Calu3 (cell line): ENCODE results near the gene COX10. TPM values are rescaled to one million over a fixed set of nuclear protein-coding genes. Genes with fewer than 3 reads are reported as not detected.

Experiments used
- BruUV-seq: library from RNA; stranded (reverse); fragments of 400-500 nt; replicated peaks from 2 replicates; lab custom pipeline; 2021; lab: Mats Ljungman, UMichigan
- CTCF ChIA-PET: fragments of 300-600 bp; sonication (Branson Sonifier 250); formaldehyde crosslinking; loops from one replicate; lab custom pipeline; 2022; ENCODE audit warnings: antibody characterized with exemption; lab: Charles Lee
- DNase-seq: peaks from one replicate; pipeline ENCODE4 v3.0.0; 2022
- H3K27ac Mint-ChIP-seq: one replicate; pipeline ENCODE4 v1.8.0; 2022; ENCODE audit warnings: mixed read lengths; ENCODE audit not compliant: unreplicated experiment
- H3K27me3 Mint-ChIP-seq: one replicate; pipeline ENCODE4 v1.8.0; 2022; ENCODE audit warnings: mixed read lengths; ENCODE audit not compliant: unreplicated experiment
- H3K36me3 Mint-ChIP-seq: one replicate; pipeline ENCODE4 v1.8.0; 2022; ENCODE audit warnings: mild to moderate bottlenecking, moderate library complexity, mixed read lengths; ENCODE audit not compliant: insufficient read depth, unreplicated experiment
- H3K4me1 Mint-ChIP-seq: one replicate; pipeline ENCODE4 v1.8.0; 2022; ENCODE audit warnings: mild to moderate bottlenecking, low read depth, mixed read lengths; ENCODE audit not compliant: unreplicated experiment
- H3K4me3 Mint-ChIP-seq: one replicate; pipeline ENCODE4 v1.8.0; 2022; ENCODE audit warnings: mild to moderate bottlenecking, low read depth, moderate library complexity, mixed read lengths; ENCODE audit not compliant: unreplicated experiment
- H3K9me3 Mint-ChIP-seq: one replicate; pipeline ENCODE4 v1.8.0; 2022; ENCODE audit warnings: low read depth, mixed read lengths; ENCODE audit not compliant: unreplicated experiment
- intact Hi-C: fragments of 100-400 bp; cut with micrococcal nuclease; formaldehyde crosslinking; loops from one replicate; pipeline ENCODE4 v1.10.0; 2022; ENCODE audit not compliant: unreplicated experiment
- total RNA-seq: library from RNA; stranded (reverse); gene quantifications from 2 replicates; pipeline ENCODE4 v1.2.3, GENCODE V29; 2022
- TF ChIP-seq, protein P1 (sequence below): fragments of 200-600 bp; IDR thresholded peaks from one replicate; pipeline ENCODE4 v1.8.0; 2022; ENCODE audit warnings: antibody characterized with exemption; ENCODE audit not compliant: unreplicated experiment

The COX10 gene
- total RNA-seq, 1 experiment from 2014 or later, result 17.2 TPM

DNA sequence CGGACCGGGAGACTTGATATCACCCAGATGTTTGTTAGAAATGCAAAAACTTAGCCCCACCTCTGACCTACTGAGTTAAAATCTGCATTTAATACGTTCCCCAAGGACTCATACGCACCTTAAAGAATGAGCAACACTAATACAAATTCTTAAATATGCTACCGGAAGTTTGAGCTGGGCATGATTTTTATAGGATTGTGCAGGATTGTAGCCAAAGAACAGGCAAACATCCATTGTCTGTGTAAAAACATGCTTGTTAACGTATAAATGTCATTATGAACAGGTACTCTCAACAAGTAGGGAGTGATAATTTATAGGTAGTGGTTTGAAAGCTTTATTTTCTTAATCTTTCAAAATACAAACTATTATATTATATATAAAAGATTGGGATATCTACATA, 22.3 kb upstream of the COX10 start:
- H3K9me3 Mint-ChIP-seq, result no peaks in the 10 kb centered on the region
- no peak for DNase-seq
- intact Hi-C loops, result no loop called here
- CTCF ChIA-PET, result no interaction called here
- TF ChIP-seq, protein P1, sequence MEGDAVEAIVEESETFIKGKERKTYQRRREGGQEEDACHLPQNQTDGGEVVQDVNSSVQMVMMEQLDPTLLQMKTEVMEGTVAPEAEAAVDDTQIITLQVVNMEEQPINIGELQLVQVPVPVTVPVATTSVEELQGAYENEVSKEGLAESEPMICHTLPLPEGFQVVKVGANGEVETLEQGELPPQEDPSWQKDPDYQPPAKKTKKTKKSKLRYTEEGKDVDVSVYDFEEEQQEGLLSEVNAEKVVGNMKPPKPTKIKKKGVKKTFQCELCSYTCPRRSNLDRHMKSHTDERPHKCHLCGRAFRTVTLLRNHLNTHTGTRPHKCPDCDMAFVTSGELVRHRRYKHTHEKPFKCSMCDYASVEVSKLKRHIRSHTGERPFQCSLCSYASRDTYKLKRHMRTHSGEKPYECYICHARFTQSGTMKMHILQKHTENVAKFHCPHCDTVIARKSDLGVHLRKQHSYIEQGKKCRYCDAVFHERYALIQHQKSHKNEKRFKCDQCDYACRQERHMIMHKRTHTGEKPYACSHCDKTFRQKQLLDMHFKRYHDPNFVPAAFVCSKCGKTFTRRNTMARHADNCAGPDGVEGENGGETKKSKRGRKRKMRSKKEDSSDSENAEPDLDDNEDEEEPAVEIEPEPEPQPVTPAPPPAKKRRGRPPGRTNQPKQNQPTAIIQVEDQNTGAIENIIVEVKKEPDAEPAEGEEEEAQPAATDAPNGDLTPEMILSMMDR, result no peak
- no TSS peak for BruUV-seq
- no peaks in the 10 kb centered on the region for H3K27me3 Mint-ChIP-seq
- H3K27ac Mint-ChIP-seq, result no peak overlapping the region
- no peak overlapping the region for H3K4me3 Mint-ChIP-seq
- H3K36me3 Mint-ChIP-seq, result no peaks in the 10 kb centered on the region
- H3K4me1 Mint-ChIP-seq, result no peaks in the 10 kb centered on the region

DNA sequence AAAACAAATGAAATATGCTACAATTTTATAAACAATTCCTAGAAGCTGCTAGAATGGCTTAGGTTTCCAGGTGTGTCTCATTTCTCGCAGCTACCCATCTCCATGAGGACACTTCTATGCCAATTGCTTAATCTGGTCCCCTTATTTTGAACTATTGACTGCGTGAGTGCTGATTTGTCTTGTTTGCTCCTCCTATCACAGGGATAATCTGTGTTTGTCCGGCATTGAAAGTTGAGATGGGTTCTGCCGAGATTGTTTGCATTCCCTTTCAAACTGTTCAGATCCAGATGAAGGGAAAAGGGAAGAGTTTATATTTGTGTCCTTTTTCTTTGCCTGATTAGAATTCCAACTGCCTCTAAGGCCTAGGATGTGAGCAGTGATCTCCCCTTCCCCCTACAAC, 21.7 kb upstream of the COX10 start:
- CTCF ChIA-PET, result no interaction called here
- no TSS peak for BruUV-seq
- H3K4me1 Mint-ChIP-seq, result no peaks in the 10 kb centered on the region

DNA sequence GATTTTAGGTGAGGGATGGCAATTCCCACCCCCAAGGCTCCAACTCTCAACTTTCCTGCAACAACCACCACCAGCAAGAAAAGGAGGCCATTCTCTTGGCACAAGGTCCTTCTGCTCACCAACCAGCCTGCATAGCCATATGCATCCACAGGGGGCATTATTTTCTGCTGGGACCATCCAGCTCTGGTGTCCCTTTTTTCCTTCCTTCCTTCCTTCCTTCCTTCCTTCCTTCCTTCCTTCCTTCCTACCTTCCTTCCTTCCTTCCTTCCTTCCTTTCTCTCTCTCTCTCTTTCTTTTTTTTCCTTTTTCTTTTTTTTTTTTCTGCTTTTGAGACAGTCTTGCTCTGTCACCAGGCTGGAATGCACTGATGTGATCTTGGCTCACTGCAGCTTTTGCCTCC, 21.1 kb upstream of the COX10 start:
- H3K36me3 Mint-ChIP-seq, result no peaks in the 10 kb centered on the region
- BruUV-seq, result no TSS peak
- H3K27me3 Mint-ChIP-seq, result no peaks in the 10 kb centered on the region
- H3K4me1 Mint-ChIP-seq, result no peaks in the 10 kb centered on the region
- TF ChIP-seq, protein P1, result peak; percentile 44
- H3K27ac Mint-ChIP-seq, result no peak overlapping the region
- CTCF ChIA-PET, result interaction anchor here (0.7 kb wide), 1 partner anchor 30 kb away, joined by 5 read pairs; no protein-coding TSS in a partner anchor
- intact Hi-C loops, result no loop called here
- no peak overlapping the region for H3K4me3 Mint-ChIP-seq
- H3K9me3 Mint-ChIP-seq, result no peaks in the 10 kb centered on the region
- peak; percentile 4 for DNase-seq

More for the DNA sequence above, 21.7 kb upstream of the COX10 start:
- H3K27ac Mint-ChIP-seq, result no peak overlapping the region
- intact Hi-C loops, result no loop called here
- no peak overlapping the region for H3K4me3 Mint-ChIP-seq
- H3K36me3 Mint-ChIP-seq, result no peaks in the 10 kb centered on the region
- DNase-seq, result no peak
- no peaks in the 10 kb centered on the region for H3K27me3 Mint-ChIP-seq
- TF ChIP-seq, protein P1, result no peak
- H3K9me3 Mint-ChIP-seq, result no peaks in the 10 kb centered on the region

DNA sequence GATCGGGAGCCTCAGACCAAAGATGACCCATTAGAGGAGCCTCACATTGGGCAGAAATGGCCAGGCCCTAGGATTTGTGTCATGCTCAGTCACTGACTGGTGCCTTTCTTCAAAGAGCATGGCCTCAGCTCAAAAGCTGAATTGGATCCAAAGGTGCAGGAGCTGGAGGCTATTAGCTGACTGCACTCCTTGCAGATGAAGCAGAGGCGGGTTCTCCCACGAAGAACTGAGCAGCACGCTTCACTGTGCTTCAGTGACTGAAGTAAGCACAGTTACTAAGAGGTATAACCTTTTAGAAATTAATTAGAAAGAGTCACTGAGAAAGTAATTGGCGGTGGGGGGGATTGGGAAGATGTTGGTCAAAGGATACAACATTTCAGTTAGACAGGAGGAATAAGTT, 18.7 kb upstream of the COX10 start:
- Mint-ChIP-seq H3K27ac (no peak overlapping the region), H3K27me3 (no peaks in the 10 kb centered on the region), H3K4me1 (no peaks in the 10 kb centered on the region), H3K36me3 (no peaks in the 10 kb centered on the region), H3K4me3 (no peak overlapping the region), H3K9me3 (no peaks in the 10 kb centered on the region)
- intact Hi-C loops, result no loop called here
- DNase-seq, result no peak
- BruUV-seq, result no TSS peak
- TF ChIP-seq, protein P1, result no peak
- CTCF ChIA-PET, result no interaction called here
